Measurements from ENCODE around the gene TUBB3. TPM values are rescaled to one million over a fixed set of nuclear protein-coding genes. Genes with fewer than 3 reads are reported as not detected.
"Not testable (repeated sequence)": the region's sequence is repeated elsewhere in the genome, so short reads cannot be mapped to it uniquely, and the experiment has no call there.

TUBB3 gene
- total RNA-seq, 1 donor from 2014 or later = 33.5 TPM

GRCh38 chr16:89917773-89918452, 5.2 kb upstream of the TUBB3 start:
- peak; percentile 60 to 65 for DNase-seq (ENCODE audit: low read depth in 2 of 2)

GRCh38 chr16:89918453-89919347, 4.4 kb upstream of the TUBB3 start, which contains the start of gene MC1R:
MC1R (plus strand) TSS chr16:89918862; CDS start chr16:89919259, 397 bp downstream.
- peak; percentile 30 to 53 for DNase-seq (ENCODE audit: low read depth in 2 of 2)

GRCh38 chr16:89919535-89920406, 3.4 kb upstream of the TUBB3 start:
- no peak for DNase-seq (ENCODE audit: low read depth in 2 of 2)

GRCh38 chr16:89920723-89921122, 2.4 kb upstream of the TUBB3 start:
- peak in 1 of 2 donors; percentile 21 for DNase-seq (ENCODE audit: low read depth in 2 of 2)

- no peak for DNase-seq (ENCODE audit: low read depth in 2 of 2)
Measured at GRCh38 chr16:89921131-89921701, 1.9 kb upstream of the TUBB3 start.

GRCh38 chr16:89921702-89922476, 1.3 kb upstream of the TUBB3 start:
- DNase-seq (ENCODE audit: low read depth in 2 of 2) = peak; percentile 73 to 95

- peak; percentile 72 to 92 for DNase-seq (ENCODE audit: low read depth in 2 of 2)
Measured at GRCh38 chr16:89922477-89922883, 662 bp upstream of the TUBB3 start.

- DNase-seq (ENCODE audit: low read depth in 2 of 2) = no peak
Measured at GRCh38 chr16:89923640-89924296, 626 bp downstream of the TUBB3 start.

GRCh38 chr16:89924297-89924924, 1.3 kb downstream of the TUBB3 start:
- DNase-seq (ENCODE audit: low read depth in 2 of 2) = peak; percentile 38 to 47

GRCh38 chr16:89924925-89925307, 1.8 kb downstream of the TUBB3 start:
- DNase-seq (ENCODE audit: low read depth in 2 of 2) = no peak

GRCh38 chr16:89925596-89926079, 2.5 kb downstream of the TUBB3 start:
- peak in 1 of 2 donors; percentile 30 for DNase-seq (ENCODE audit: low read depth in 2 of 2)

GRCh38 chr16:89931305-89931896, 8.3 kb downstream of the TUBB3 start:
- DNase-seq (ENCODE audit: low read depth in 2 of 2) = no peak

GRCh38 chr16:89931964-89932363, 8.8 kb downstream of the TUBB3 start:
- no peak for DNase-seq (ENCODE audit: low read depth in 2 of 2)

GRCh38 chr16:89934019-89934418, 10.9 kb downstream of the TUBB3 start:
- DNase-seq (ENCODE audit: low read depth in 2 of 2) = not testable (repeated sequence)

- no peak for DNase-seq (ENCODE audit: low read depth in 2 of 2)
Measured at GRCh38 chr16:89934611-89935553, 11.7 kb downstream of the TUBB3 start.

GRCh38 chr16:89935620-89936019, 12.5 kb downstream of the TUBB3 start:
- DNase-seq (ENCODE audit: low read depth in 2 of 2) = not testable (repeated sequence)

GRCh38 chr16:89936034-89936433, 12.9 kb downstream of the TUBB3 start:
- DNase-seq (ENCODE audit: low read depth in 2 of 2) = no peak

- DNase-seq (ENCODE audit: low read depth in 2 of 2) = no peak
Measured at GRCh38 chr16:89936508-89936907, 13.4 kb downstream of the TUBB3 start.

Measured in lung microvascular endothelial cell (primary cell).